ENCODE data around the gene EIF4EBP3. TPM values are rescaled to one million over a fixed set of nuclear protein-coding genes. Genes with fewer than 3 reads are reported as not detected.

Gene EIF4EBP3
- total RNA-seq, 1 donor from 2014 or later, result 21.4 TPM

- Histone ChIP-seq H3K9me3 (no peaks in the 10 kb centered on the region), H3K4me1 (peaks cover 24% of the 10 kb centered on the region), H3K27me3 (no peaks in the 10 kb centered on the region), H3K27ac (peak within 1 kb of the TSS; percentile 95), H3K36me3 (peaks cover 22% of the 10 kb centered on the region), H3K4me3 (peak within 1 kb of the TSS; percentile 86)
- peak; percentile 97 for ATAC-seq
- TF ChIP-seq CTCF (IDR thresholded peaks at IDR 0.05), result no peak
- DNase-seq, result peak; percentile 97
- intact Hi-C loops (cut with DNase I), result no loop called here
Observed at GRCh38 chr5:140557136-140557805, 9.8 kb downstream of the EIF4EBP3 start, which contains the start of gene SRA1. SRA1 (minus strand) TSS chr5:140557473; CDS start chr5:140557452, 21 bp downstream.

- no peak for TF ChIP-seq CTCF (IDR thresholded peaks at IDR 0.05)
- Histone ChIP-seq H3K4me3 (no peak overlapping the region), H3K4me1 (peaks cover 24% of the 10 kb centered on the region), H3K27me3 (no peaks in the 10 kb centered on the region), H3K27ac (peak overlapping the region; percentile 95), H3K9me3 (no peaks in the 10 kb centered on the region), H3K36me3 (peaks cover 16% of the 10 kb centered on the region)
- DNase-seq (no peak), ATAC-seq (no peak)
- intact Hi-C loops (cut with DNase I), result no loop called here
Observed at GRCh38 chr5:140557965-140558364, 10.5 kb downstream of the EIF4EBP3 start.

- no peak overlapping the region for H3K27ac ChIP-seq
- peak; percentile 57 for DNase-seq
- ATAC-seq, result no peak
- peaks cover 26% of the 10 kb centered on the region for H3K4me1 ChIP-seq
- H3K9me3 ChIP-seq, result no peaks in the 10 kb centered on the region
- TF ChIP-seq CTCF (IDR thresholded peaks at IDR 0.05), result no peak
- no peak overlapping the region for H3K4me3 ChIP-seq
- peaks cover 10% of the 10 kb centered on the region for H3K36me3 ChIP-seq
- intact Hi-C loops (cut with DNase I), result no loop called here
- no peaks in the 10 kb centered on the region for H3K27me3 ChIP-seq
Observed at GRCh38 chr5:140558542-140558941, 11.1 kb downstream of the EIF4EBP3 start.

GRCh38 chr5:140560227-140560626, 12.8 kb downstream of the EIF4EBP3 start:
- peaks cover 28% of the 10 kb centered on the region for H3K4me1 ChIP-seq
- DNase-seq, result peak; percentile 57
- H3K27ac ChIP-seq, result no peak overlapping the region
- no peaks in the 10 kb centered on the region for H3K9me3 ChIP-seq
- peaks cover 8% of the 10 kb centered on the region for H3K36me3 ChIP-seq
- intact Hi-C loops (cut with DNase I), result loop anchor here (10.0 kb wide), 1 partner anchor 75 kb away; the partner anchor contains the start of genes CD14 and TMCO6
- TF ChIP-seq CTCF (IDR thresholded peaks at IDR 0.05), result no peak
- no peak for ATAC-seq
- no peaks in the 10 kb centered on the region for H3K27me3 ChIP-seq
- no peak overlapping the region for H3K4me3 ChIP-seq

- H3K4me3 ChIP-seq, result no peak overlapping the region
- peaks cover 26% of the 10 kb centered on the region for H3K4me1 ChIP-seq
- H3K36me3 ChIP-seq, result peaks cover 14% of the 10 kb centered on the region
- TF ChIP-seq CTCF (IDR thresholded peaks at IDR 0.05), result no peak
- intact Hi-C loops (cut with DNase I), result loop anchor here (10.0 kb wide), 1 partner anchor 73 kb away; the partner anchor contains the start of genes CD14 and TMCO6
- no peak for DNase-seq
- no peaks in the 10 kb centered on the region for H3K9me3 ChIP-seq
- no peaks in the 10 kb centered on the region for H3K27me3 ChIP-seq
- ATAC-seq, result no peak
- H3K27ac ChIP-seq, result no peak overlapping the region
Observed at GRCh38 chr5:140561753-140562523, 14.5 kb downstream of the EIF4EBP3 start.
